Right atrium auricular region (tissue), 2 donors: ENCODE data around the gene DCP1B. TPM values are rescaled to one million over a fixed set of nuclear protein-coding genes. Genes with fewer than 3 reads are reported as not detected.

ENCODE experiments used
- DNase-seq: peaks from one replicate; pipeline ENCODE4 v3.0.0-alpha.2; 2019; ENCODE audit warnings: low spot score
- H3K27ac ChIP-seq, 2 donors: fragments of 200-600 bp; sonication (generic); 1 replicate in 1 of 2; 2 replicates in 1 of 2; pipeline ENCODE4 v1.5.1; 2016 to 2019
- H3K27me3 ChIP-seq, 2 donors: fragments of 200-600 bp; sonication (generic); one replicate each; pipeline versions ENCODE4 v1.5.1 to v1.6.0; 2017 to 2019
- H3K36me3 ChIP-seq: fragments of 200-600 bp; sonication (generic); one replicate; pipeline ENCODE4 v1.5.1; 2016
- H3K4me1 ChIP-seq, 2 donors: fragments of 200-600 bp; sonication (generic); one replicate each; pipeline versions ENCODE4 v1.5.1 to v1.6.0; 2017 to 2019
- H3K4me3 ChIP-seq, 2 donors: fragments of 200-600 bp; sonication (generic); 1 replicate in 1 of 2; 2 replicates in 1 of 2; pipeline ENCODE4 v1.5.1; 2017 to 2019; ENCODE audit warnings: mild to moderate bottlenecking in 1 of 2, moderate library complexity in 1 of 2
- H3K9me3 ChIP-seq, 2 donors: fragments of 200-600 bp; sonication (generic); one replicate each; pipeline ENCODE4 v1.5.1; 2019
- CTCF ChIP-seq, 2 donors: fragments of 200-600 bp; sonication (generic); IDR thresholded peaks; one replicate each; pipeline ENCODE4 v1.5.1; 2019; ENCODE audit warnings: antibody characterized with exemption in 2 of 2
- total RNA-seq, 2 donors: library from RNA; depleted of rRNA; stranded (reverse); fragments of >200 nt; gene quantifications; one replicate each; pipeline ENCODE4 v1.1.0, GENCODE V29; 2016

The DCP1B gene
- total RNA-seq, 2 donors from 2014 or later = 5.8 to 6.2 TPM

- H3K27me3 ChIP-seq = no peaks in the 10 kb centered on the region
- peaks cover 0 to 12% of the 10 kb centered on the region in 2 donors for H3K9me3 ChIP-seq
- H3K4me3 ChIP-seq = no peak overlapping the region
- H3K4me1 ChIP-seq = no peaks in the 10 kb centered on the region
- TF ChIP-seq CTCF (IDR thresholded peaks at IDR 0.05) = no peak
- DNase-seq = no peak
- H3K27ac ChIP-seq = no peak overlapping the region
- H3K36me3 ChIP-seq = peaks cover 14% of the 10 kb centered on the region
These were observed 19.5 kb downstream of the DCP1B start for GRCh38 chr12:1984759-1985158.

GRCh38 chr12:1980282-1980681 is 24.0 kb downstream of the DCP1B start:
- H3K36me3 ChIP-seq = peaks cover 9% of the 10 kb centered on the region
- TF ChIP-seq CTCF (IDR thresholded peaks at IDR 0.05) = no peak
- no peaks in the 10 kb centered on the region for H3K27me3 ChIP-seq
- H3K4me1 ChIP-seq = peaks cover 0 to 33% of the 10 kb centered on the region in 2 donors
- no peak overlapping the region for H3K27ac ChIP-seq
- H3K9me3 ChIP-seq = peaks cover 0 to 10% of the 10 kb centered on the region in 2 donors
- no peak overlapping the region for H3K4me3 ChIP-seq
- DNase-seq = no peak

- Histone ChIP-seq H3K4me1 (peaks cover 0 to 37% of the 10 kb centered on the region in 2 donors), H3K4me3 (no peak overlapping the region), H3K27ac (peak overlapping the region; percentile 82 to 89), H3K27me3 (no peaks in the 10 kb centered on the region), H3K36me3 (peaks cover 9% of the 10 kb centered on the region), H3K9me3 (no peaks in the 10 kb centered on the region)
- TF ChIP-seq CTCF (IDR thresholded peaks at IDR 0.05) = no peak
- DNase-seq = no peak
These were observed 26.0 kb downstream of the DCP1B start for GRCh38 chr12:1978078-1978862.

GRCh38 chr12:1977588-1977987 is 26.7 kb downstream of the DCP1B start:
- no peak for DNase-seq
- Histone ChIP-seq H3K27ac (peak overlapping the region; percentile 82 to 89), H3K9me3 (no peaks in the 10 kb centered on the region), H3K27me3 (no peaks in the 10 kb centered on the region), H3K4me3 (no peak overlapping the region), H3K36me3 (peaks cover 9% of the 10 kb centered on the region), H3K4me1 (peaks cover 0 to 37% of the 10 kb centered on the region in 2 donors)
- no peak for TF ChIP-seq CTCF (IDR thresholded peaks at IDR 0.05)

GRCh38 chr12:1977109-1977508 is 27.1 kb downstream of the DCP1B start:
- Histone ChIP-seq H3K4me1 (peaks cover 0 to 37% of the 10 kb centered on the region in 2 donors), H3K36me3 (peaks cover 9% of the 10 kb centered on the region), H3K27ac (peak overlapping the region; percentile 82 to 89)

More at GRCh38 chr12:1977109-1977508, 27.1 kb downstream of the DCP1B start:
- Histone ChIP-seq H3K4me3 (no peak overlapping the region), H3K27me3 (no peaks in the 10 kb centered on the region), H3K9me3 (no peaks in the 10 kb centered on the region)
- DNase-seq = no peak
- no peak for TF ChIP-seq CTCF (IDR thresholded peaks at IDR 0.05)
